ENCODE data around the gene YIPF5. TPM values are rescaled to one million over a fixed set of nuclear protein-coding genes. Genes with fewer than 3 reads are reported as not detected.

Gene YIPF5
- polyA plus RNA-seq, 3 donors, result 12.1 to 41.4 (median 32.4) TPM

GRCh38 chr5:144144956-144145751 is 25.3 kb downstream of the YIPF5 start:
- intact Hi-C loops (cut with micrococcal nuclease), result no loop called here
- Mint-ChIP-seq H3K36me3 (no peaks in the 10 kb centered on the region), H3K4me3 (no peak overlapping the region), H3K9me3 (no peaks in the 10 kb centered on the region), H3K27ac (no peak overlapping the region), H3K27me3 (ENCODE audit: low read depth in 3 of 3) (peaks cover 0 to 8% (median 1%) of the 10 kb centered on the region in 3 donors), H3K4me1 (peaks cover 9% of the 10 kb centered on the region)
- no peaks in the 10 kb centered on the region for H4K20me1 ChIP-seq (ENCODE audit: insufficient read depth, low read length)
- H3K9me3 ChIP-seq (replicated peaks in 1 of 2; ENCODE audit: control insufficient read depth in 1 of 2, insufficient read depth in 1 of 2, low read length in 2 of 2), result no peaks in the 10 kb centered on the region
- no peak overlapping the region for H3K4me3 ChIP-seq (replicated peaks in 1 of 3; ENCODE audit: low read depth in 2 of 3, low read length in 3 of 3)
- H3K27me3 ChIP-seq (ENCODE audit: control insufficient read depth in 2 of 2, insufficient read depth in 2 of 2, low read length in 2 of 2), result no peaks in the 10 kb centered on the region
- DNase-seq, result no peak
- H3K4me1 ChIP-seq (ENCODE audit: control insufficient read depth in 1 of 2, insufficient read depth in 2 of 2, low read length in 2 of 2), result no peaks in the 10 kb centered on the region
- H3K9ac ChIP-seq (ENCODE audit: insufficient read depth, low read length, poor library complexity, severe bottlenecking), result no peak overlapping the region
- H3K27ac ChIP-seq (ENCODE audit: low read depth in 1 of 2, low read length in 2 of 2), result no peak overlapping the region
- H3K36me3 ChIP-seq (replicated peaks in 1 of 2; ENCODE audit: control insufficient read depth in 1 of 2, insufficient read depth in 2 of 2, low read length in 2 of 2), result no peaks in the 10 kb centered on the region
- no peaks in the 10 kb centered on the region for H3K79me2 ChIP-seq (ENCODE audit: insufficient read depth, low read length)
- no CpG with 5 or more reads among the region's 4 CpGs for WGBS (ENCODE audit: insufficient coverage)
- no peak overlapping the region for H3K4me2 ChIP-seq (replicated peaks; ENCODE audit: extremely low read depth, low read length, poor library complexity, severe bottlenecking)
- no peak overlapping the region for H2AFZ ChIP-seq (ENCODE audit: insufficient read depth, low read depth, low read length, poor library complexity, severe bottlenecking)
- TF ChIP-seq, protein P1, sequence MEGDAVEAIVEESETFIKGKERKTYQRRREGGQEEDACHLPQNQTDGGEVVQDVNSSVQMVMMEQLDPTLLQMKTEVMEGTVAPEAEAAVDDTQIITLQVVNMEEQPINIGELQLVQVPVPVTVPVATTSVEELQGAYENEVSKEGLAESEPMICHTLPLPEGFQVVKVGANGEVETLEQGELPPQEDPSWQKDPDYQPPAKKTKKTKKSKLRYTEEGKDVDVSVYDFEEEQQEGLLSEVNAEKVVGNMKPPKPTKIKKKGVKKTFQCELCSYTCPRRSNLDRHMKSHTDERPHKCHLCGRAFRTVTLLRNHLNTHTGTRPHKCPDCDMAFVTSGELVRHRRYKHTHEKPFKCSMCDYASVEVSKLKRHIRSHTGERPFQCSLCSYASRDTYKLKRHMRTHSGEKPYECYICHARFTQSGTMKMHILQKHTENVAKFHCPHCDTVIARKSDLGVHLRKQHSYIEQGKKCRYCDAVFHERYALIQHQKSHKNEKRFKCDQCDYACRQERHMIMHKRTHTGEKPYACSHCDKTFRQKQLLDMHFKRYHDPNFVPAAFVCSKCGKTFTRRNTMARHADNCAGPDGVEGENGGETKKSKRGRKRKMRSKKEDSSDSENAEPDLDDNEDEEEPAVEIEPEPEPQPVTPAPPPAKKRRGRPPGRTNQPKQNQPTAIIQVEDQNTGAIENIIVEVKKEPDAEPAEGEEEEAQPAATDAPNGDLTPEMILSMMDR (IDR thresholded peaks at IDR 0.05), result no peak

DNA sequence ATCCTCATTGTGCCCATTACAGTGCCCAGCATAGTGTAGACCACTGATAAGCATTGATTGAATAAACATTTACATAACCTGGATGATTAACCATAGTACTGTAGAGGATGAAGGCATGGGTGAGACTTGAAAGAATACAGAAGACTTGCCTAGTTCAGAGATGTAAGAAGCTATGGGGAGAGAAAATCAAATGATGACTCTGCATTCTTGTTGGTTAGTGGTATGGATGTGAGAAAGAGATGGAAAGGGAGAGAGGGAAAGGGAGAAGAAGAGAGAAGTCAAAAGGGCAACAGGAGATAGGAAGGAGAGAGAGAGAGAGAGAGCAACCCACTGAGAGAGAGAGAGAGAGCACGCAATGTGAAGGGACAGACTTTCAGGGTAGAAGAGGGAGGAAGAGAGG is 26.8 kb downstream of the YIPF5 start:
- Histone ChIP-seq H3K9me3 (replicated peaks in 1 of 2; ENCODE audit: control insufficient read depth in 1 of 2, insufficient read depth in 1 of 2, low read length in 2 of 2) (no peaks in the 10 kb centered on the region), H3K4me1 (ENCODE audit: control insufficient read depth in 1 of 2, insufficient read depth in 2 of 2, low read length in 2 of 2) (no peaks in the 10 kb centered on the region), H3K9ac (ENCODE audit: insufficient read depth, low read length, poor library complexity, severe bottlenecking) (no peak overlapping the region), H2AFZ (ENCODE audit: insufficient read depth, low read depth, low read length, poor library complexity, severe bottlenecking) (no peak overlapping the region), H3K36me3 (replicated peaks in 1 of 2; ENCODE audit: control insufficient read depth in 1 of 2, insufficient read depth in 2 of 2, low read length in 2 of 2) (no peaks in the 10 kb centered on the region), H3K79me2 (ENCODE audit: insufficient read depth, low read length) (no peaks in the 10 kb centered on the region), H3K4me3 (replicated peaks in 1 of 3; ENCODE audit: low read depth in 2 of 3, low read length in 3 of 3) (no peak overlapping the region), H4K20me1 (ENCODE audit: insufficient read depth, low read length) (no peaks in the 10 kb centered on the region), H3K4me2 (replicated peaks; ENCODE audit: extremely low read depth, low read length, poor library complexity, severe bottlenecking) (no peak overlapping the region), H3K27me3 (ENCODE audit: control insufficient read depth in 2 of 2, insufficient read depth in 2 of 2, low read length in 2 of 2) (no peaks in the 10 kb centered on the region), H3K27ac (ENCODE audit: low read depth in 1 of 2, low read length in 2 of 2) (no peak overlapping the region)
- WGBS (ENCODE audit: insufficient coverage), result 100% methylated on average over 1 of the region's 1 CpG
- Mint-ChIP-seq H3K27me3 (ENCODE audit: low read depth in 3 of 3) (peaks cover 0 to 8% (median 1%) of the 10 kb centered on the region in 3 donors), H3K4me1 (peaks cover 9% of the 10 kb centered on the region), H3K27ac (no peak overlapping the region), H3K4me3 (no peak overlapping the region), H3K36me3 (no peaks in the 10 kb centered on the region), H3K9me3 (no peaks in the 10 kb centered on the region)
- no peak for DNase-seq
- TF ChIP-seq, protein P1 (IDR thresholded peaks at IDR 0.05), result no peak
- intact Hi-C loops (cut with micrococcal nuclease), result no loop called here

Measured in CD14-positive monocyte (primary cell).